ENCODE results near the gene TTLL4.

TTLL4 gene

DNA sequence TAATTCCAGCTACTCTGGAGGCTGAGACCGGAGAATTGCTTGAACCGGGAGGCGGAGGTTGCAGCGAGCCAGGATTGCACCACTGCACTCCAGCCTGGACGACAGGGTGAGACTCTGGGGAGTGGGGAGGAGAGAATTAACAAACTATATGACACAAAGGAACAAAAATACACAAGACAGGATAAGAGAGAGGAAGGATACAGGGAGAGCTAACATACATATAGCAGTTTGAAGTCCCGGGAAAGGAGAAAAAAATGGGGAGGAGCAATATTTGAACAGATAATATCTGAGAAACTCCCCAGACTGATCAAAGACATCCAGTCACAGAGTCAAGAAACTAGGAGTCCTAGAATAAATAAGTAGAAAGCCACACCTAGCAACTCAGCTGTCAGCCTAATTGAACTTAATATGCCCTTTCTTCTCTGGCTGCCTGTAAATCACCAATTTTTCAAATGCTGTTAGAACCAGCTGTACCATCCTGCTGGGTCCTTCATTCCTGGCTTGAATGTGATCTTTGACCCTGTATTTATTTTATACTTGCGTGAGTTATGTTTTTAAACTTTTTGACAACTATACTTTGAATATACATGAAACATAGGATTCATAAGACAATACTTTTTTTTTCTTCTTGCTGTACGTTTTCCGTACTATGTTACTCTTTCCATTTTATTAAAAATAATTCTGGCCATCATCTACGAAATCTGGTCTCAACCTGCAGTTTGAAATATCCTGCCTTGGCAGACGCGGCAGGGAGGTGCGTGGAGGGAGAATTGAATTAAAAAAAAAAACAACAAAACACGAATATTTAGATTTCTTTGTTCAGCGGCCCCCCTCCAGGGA is 70.4 kb downstream of the TTLL4 start:
- Histone ChIP-seq H3K9me3 (ENCODE audit: control insufficient read depth in 2 of 2, low read length in 2 of 2) (no peaks in the 10 kb centered on the region), H3K4me3 (ENCODE audit: low read length in 2 of 2) (peak overlapping the region; percentile 64 to 91), H3K9ac (ENCODE audit: low read depth in 1 of 2, low read length in 2 of 2) (peak overlapping the region; percentile 73 to 78), H3K4me1 (ENCODE audit: control insufficient read depth in 2 of 2, insufficient read depth in 2 of 2, low read length in 2 of 2) (peaks cover 7 to 20% of the 10 kb centered on the region in 2 donors), H3K36me3 (ENCODE audit: control insufficient read depth in 2 of 2, insufficient read depth in 2 of 2, low read length in 2 of 2) (no peaks in the 10 kb centered on the region), H3K27ac (ENCODE audit: low read depth in 2 of 2, low read length in 2 of 2) (peak overlapping the region; percentile 69 to 79), H3K27me3 (ENCODE audit: control insufficient read depth in 2 of 2, insufficient read depth in 2 of 2, low read length in 2 of 2) (peaks cover 0 to 2% of the 10 kb centered on the region in 2 donors)

DNA sequence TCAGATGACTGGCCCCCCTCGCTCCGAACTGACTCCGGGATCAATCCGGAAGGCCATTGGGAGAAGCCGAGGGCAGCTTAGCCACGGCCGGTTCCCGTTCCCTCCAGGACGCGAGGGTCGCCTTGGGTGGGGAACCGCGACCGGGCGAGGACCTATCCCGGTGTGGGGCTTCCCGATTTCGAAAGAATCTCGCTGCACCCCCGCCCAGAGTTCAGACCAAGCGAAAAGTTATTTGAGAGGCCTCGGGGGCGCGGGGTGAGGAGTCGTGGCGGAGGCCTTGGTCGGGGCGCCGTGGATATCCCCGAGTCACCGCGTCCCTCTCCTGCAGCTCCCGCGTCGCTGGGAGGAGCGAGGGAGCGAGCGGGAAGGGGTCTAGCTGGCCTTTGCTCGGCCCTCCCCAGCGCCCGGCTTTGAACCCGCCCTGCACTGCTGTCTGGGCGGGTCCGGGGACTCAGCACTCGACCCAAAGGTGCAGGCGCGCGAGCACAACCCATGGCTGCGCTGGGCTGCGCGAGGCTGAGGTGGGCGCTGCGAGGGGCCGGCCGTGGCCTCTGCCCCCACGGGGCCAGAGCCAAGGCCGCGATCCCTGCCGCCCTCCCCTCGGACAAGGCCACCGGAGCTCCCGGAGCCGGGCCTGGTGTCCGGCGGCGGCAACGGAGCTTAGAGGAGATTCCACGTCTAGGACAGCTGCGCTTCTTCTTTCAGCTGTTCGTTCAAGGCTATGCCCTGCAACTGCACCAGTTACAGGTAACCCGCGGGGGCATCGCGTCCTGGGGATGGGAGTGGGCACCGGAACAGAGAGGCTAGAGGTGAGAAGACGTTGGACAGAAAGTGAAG is 71.3 kb downstream of the TTLL4 start, which contains the start of gene CYP27A1:
TSS of gene CYP27A1 (plus strand) at position 457 of the 837 bp plus-strand sequence. CDS start at position 493, 36 bp downstream.
- Histone ChIP-seq H3K4me3 (ENCODE audit: low read length in 2 of 2) (peak within 1 kb of the TSS; percentile 64 to 91), H3K9me3 (ENCODE audit: control insufficient read depth in 2 of 2, low read length in 2 of 2) (no peaks in the 10 kb centered on the region), H3K27me3 (ENCODE audit: control insufficient read depth in 2 of 2, insufficient read depth in 2 of 2, low read length in 2 of 2) (peaks cover 0 to 2% of the 10 kb centered on the region in 2 donors), H3K4me1 (ENCODE audit: control insufficient read depth in 2 of 2, insufficient read depth in 2 of 2, low read length in 2 of 2) (peaks cover 7 to 20% of the 10 kb centered on the region in 2 donors), H3K9ac (ENCODE audit: low read depth in 1 of 2, low read length in 2 of 2) (peak within 1 kb of the TSS; percentile 73 to 78), H3K27ac (ENCODE audit: low read depth in 2 of 2, low read length in 2 of 2) (peak within 1 kb of the TSS; percentile 69 to 79), H3K36me3 (ENCODE audit: control insufficient read depth in 2 of 2, insufficient read depth in 2 of 2, low read length in 2 of 2) (no peaks in the 10 kb centered on the region)

DNA sequence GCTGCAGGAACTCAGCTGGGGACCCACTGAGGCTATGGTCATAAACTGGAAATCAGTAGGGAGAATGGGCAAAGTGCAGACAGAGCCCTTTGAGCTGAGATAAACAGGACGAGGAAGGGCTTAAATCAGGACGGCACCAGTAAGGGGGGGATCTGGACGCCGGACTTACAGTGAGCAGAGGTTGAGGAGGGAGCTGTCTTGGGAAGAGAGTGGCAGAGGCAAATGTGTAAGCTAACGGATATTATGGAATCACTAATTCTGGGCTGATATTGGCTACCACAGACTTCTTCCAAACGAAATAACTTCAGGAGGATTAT is 71.9 kb downstream of the TTLL4 start:
- peak overlapping the region; percentile 73 to 78 for H3K9ac ChIP-seq (ENCODE audit: low read depth in 1 of 2, low read length in 2 of 2)

DNA sequence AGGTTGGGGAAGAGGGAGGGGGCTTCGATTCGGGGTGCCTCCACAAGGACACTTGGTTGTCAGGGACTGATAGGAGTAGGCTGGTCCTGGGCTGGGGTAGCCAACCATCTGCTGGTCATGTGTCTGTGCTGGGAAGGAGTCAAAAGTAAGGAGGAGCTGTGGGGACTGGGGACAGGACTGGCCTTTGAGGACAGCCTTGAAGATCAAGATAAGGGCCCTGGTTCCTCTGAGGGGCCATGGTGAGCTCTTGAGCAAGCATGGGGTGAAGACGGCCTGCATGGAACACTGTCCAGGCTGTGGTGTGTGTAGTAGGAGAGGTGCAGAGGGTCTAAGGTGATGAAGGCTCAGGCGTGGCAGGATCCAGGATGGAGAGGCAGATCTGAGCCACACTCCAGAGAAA is 73.1 kb downstream of the TTLL4 start:
- peak overlapping the region; percentile 1 to 53 for H3K4me3 ChIP-seq (ENCODE audit: low read length in 2 of 2)
- H3K27ac ChIP-seq (ENCODE audit: low read depth in 2 of 2, low read length in 2 of 2) = no peak overlapping the region
- peaks cover 7 to 20% of the 10 kb centered on the region in 2 donors for H3K4me1 ChIP-seq (ENCODE audit: control insufficient read depth in 2 of 2, insufficient read depth in 2 of 2, low read length in 2 of 2)
- H3K27me3 ChIP-seq (ENCODE audit: control insufficient read depth in 2 of 2, insufficient read depth in 2 of 2, low read length in 2 of 2) = peaks cover 0 to 4% of the 10 kb centered on the region in 2 donors
- no peaks in the 10 kb centered on the region for H3K9me3 ChIP-seq (ENCODE audit: control insufficient read depth in 2 of 2, low read length in 2 of 2)
- no peaks in the 10 kb centered on the region for H3K36me3 ChIP-seq (ENCODE audit: control insufficient read depth in 2 of 2, insufficient read depth in 2 of 2, low read length in 2 of 2)
- no peak overlapping the region for H3K9ac ChIP-seq (ENCODE audit: low read depth in 1 of 2, low read length in 2 of 2)

More for the DNA sequence above, 71.9 kb downstream of the TTLL4 start:
- no peaks in the 10 kb centered on the region for H3K9me3 ChIP-seq (ENCODE audit: control insufficient read depth in 2 of 2, low read length in 2 of 2)
- H3K4me3 ChIP-seq (ENCODE audit: low read length in 2 of 2) = peak overlapping the region; percentile 64 to 91
- peaks cover 0 to 4% of the 10 kb centered on the region in 2 donors for H3K27me3 ChIP-seq (ENCODE audit: control insufficient read depth in 2 of 2, insufficient read depth in 2 of 2, low read length in 2 of 2)
- H3K27ac ChIP-seq (ENCODE audit: low read depth in 2 of 2, low read length in 2 of 2) = peak overlapping the region; percentile 69 to 79
- H3K4me1 ChIP-seq (ENCODE audit: control insufficient read depth in 2 of 2, insufficient read depth in 2 of 2, low read length in 2 of 2) = peaks cover 7 to 20% of the 10 kb centered on the region in 2 donors
- H3K36me3 ChIP-seq (ENCODE audit: control insufficient read depth in 2 of 2, insufficient read depth in 2 of 2, low read length in 2 of 2) = no peaks in the 10 kb centered on the region

DNA sequence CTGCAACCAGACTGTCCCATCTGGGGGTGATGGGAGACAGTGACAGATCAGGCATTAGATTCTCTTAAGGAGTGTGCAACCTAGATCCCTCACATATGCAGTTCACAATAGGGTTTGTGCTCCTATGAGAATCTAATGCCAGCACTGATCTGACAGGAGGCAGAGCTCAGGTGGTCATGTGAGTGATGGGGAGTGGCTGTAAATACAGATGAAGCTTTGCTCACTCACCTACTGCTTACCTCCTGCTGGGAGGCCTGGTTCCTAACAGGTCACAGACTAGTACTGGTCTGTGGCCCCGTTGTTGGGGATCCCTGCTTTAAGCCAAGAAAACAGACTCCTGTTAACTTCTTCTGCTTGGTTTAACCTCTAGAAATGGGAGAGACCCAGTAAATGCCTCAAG is 74.5 kb downstream of the TTLL4 start:
- Histone ChIP-seq H3K27ac (ENCODE audit: low read depth in 2 of 2, low read length in 2 of 2) (no peak overlapping the region), H3K36me3 (ENCODE audit: control insufficient read depth in 2 of 2, insufficient read depth in 2 of 2, low read length in 2 of 2) (no peaks in the 10 kb centered on the region), H3K9me3 (ENCODE audit: control insufficient read depth in 2 of 2, low read length in 2 of 2) (no peaks in the 10 kb centered on the region), H3K4me3 (ENCODE audit: low read length in 2 of 2) (no peak overlapping the region), H3K4me1 (ENCODE audit: control insufficient read depth in 2 of 2, insufficient read depth in 2 of 2, low read length in 2 of 2) (peaks cover 7 to 20% of the 10 kb centered on the region in 2 donors), H3K9ac (ENCODE audit: low read depth in 1 of 2, low read length in 2 of 2) (no peak overlapping the region), H3K27me3 (ENCODE audit: control insufficient read depth in 2 of 2, insufficient read depth in 2 of 2, low read length in 2 of 2) (peaks cover 0 to 4% of the 10 kb centered on the region in 2 donors)

DNA sequence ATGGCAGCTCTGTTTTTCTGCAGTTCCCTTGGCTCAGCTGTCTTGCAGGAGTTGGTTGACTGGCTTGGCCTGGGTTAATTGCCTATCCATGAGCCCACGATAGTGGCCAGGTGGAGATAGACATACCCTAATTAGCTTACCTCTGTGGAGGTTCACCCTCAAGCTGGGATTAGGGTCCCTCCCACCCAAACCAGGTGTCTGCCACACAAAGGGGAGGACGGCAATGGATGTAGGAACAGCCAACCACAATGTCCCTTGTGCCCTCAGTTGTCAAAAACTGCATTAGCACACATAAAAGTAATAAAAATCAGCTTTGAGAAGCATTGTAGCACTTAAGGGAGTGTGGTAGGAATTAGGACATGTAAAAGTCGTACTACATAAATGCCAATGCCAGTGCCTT is 75.5 kb downstream of the TTLL4 start:
- peaks cover 4 to 14% of the 10 kb centered on the region in 2 donors for H3K4me1 ChIP-seq (ENCODE audit: control insufficient read depth in 2 of 2, insufficient read depth in 2 of 2, low read length in 2 of 2)
- no peak overlapping the region for H3K9ac ChIP-seq (ENCODE audit: low read depth in 1 of 2, low read length in 2 of 2)
- H3K27ac ChIP-seq (ENCODE audit: low read depth in 2 of 2, low read length in 2 of 2) = no peak overlapping the region
- H3K4me3 ChIP-seq (ENCODE audit: low read length in 2 of 2) = no peak overlapping the region
- no peaks in the 10 kb centered on the region for H3K36me3 ChIP-seq (ENCODE audit: control insufficient read depth in 2 of 2, insufficient read depth in 2 of 2, low read length in 2 of 2)
- peaks cover 0 to 1% of the 10 kb centered on the region in 2 donors for H3K27me3 ChIP-seq (ENCODE audit: control insufficient read depth in 2 of 2, insufficient read depth in 2 of 2, low read length in 2 of 2)
- no peaks in the 10 kb centered on the region for H3K9me3 ChIP-seq (ENCODE audit: control insufficient read depth in 2 of 2, low read length in 2 of 2)

DNA sequence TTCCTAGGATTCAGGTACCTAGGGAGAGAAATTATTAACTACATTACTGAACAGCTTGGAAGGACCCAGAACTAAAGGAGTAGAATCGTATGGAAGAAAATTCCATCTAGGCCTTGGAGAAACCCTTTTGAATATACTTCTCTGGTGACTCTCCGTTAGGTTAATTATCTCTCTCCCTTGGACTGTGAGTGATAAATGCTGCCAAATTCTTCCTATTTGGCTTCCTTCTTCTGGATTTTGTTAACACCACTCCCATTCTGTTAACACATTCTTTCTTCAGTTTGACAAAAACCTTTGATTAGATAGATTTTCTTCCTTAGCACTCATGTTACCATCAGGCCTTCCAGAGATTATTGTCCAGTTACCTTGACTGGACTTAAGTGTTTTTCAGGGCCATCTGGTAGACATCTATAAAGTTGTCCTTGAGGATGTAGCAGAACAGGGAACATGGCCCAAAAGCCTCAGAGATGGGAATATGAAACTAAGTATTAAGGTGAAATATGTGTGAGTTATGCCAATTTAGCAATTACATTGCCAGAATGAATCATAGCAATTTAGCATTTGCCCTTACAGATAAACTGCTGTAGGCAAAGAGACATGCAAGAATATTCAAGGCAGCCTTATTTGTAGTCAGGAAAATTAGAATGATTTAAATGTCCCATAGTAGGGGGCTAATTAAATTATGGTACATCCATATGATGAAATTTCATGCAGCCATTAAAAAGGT is 78.1 kb downstream of the TTLL4 start:
- no peak overlapping the region for H3K9ac ChIP-seq (ENCODE audit: low read depth in 1 of 2, low read length in 2 of 2)
- no peaks in the 10 kb centered on the region for H3K36me3 ChIP-seq (ENCODE audit: control insufficient read depth in 2 of 2, insufficient read depth in 2 of 2, low read length in 2 of 2)
- H3K27me3 ChIP-seq (ENCODE audit: control insufficient read depth in 2 of 2, insufficient read depth in 2 of 2, low read length in 2 of 2) = peaks cover 0 to 1% of the 10 kb centered on the region in 2 donors
- no peaks in the 10 kb centered on the region for H3K9me3 ChIP-seq (ENCODE audit: control insufficient read depth in 2 of 2, low read length in 2 of 2)
- H3K4me1 ChIP-seq (ENCODE audit: control insufficient read depth in 2 of 2, insufficient read depth in 2 of 2, low read length in 2 of 2) = peaks cover 3 to 5% of the 10 kb centered on the region in 2 donors
- no peak overlapping the region for H3K27ac ChIP-seq (ENCODE audit: low read depth in 2 of 2, low read length in 2 of 2)
- no peak overlapping the region for H3K4me3 ChIP-seq (ENCODE audit: low read length in 2 of 2)

DNA sequence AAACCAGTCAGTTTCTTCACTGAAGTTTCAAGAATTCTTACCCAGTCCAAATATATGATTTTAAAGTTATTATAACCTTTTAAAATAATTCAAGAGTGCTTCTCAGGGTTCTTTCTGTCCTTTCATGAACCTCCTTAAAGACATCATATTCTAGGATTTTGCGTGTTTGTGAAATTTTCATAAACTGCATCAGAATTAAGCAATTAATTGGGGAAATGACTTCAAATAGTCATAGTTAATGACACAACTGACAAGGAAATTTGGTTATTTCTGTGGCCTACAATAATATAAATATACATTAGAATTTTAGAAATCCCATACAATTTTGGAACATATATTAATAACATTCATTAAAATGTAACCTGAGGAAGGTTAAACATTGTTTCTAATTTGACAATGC is 81.8 kb downstream of the TTLL4 start:
- no peaks in the 10 kb centered on the region for H3K4me1 ChIP-seq (ENCODE audit: control insufficient read depth in 2 of 2, insufficient read depth in 2 of 2, low read length in 2 of 2)
- H3K27ac ChIP-seq (ENCODE audit: low read depth in 2 of 2, low read length in 2 of 2) = no peak overlapping the region
- H3K9me3 ChIP-seq (ENCODE audit: control insufficient read depth in 2 of 2, low read length in 2 of 2) = no peaks in the 10 kb centered on the region
- H3K27me3 ChIP-seq (ENCODE audit: control insufficient read depth in 2 of 2, insufficient read depth in 2 of 2, low read length in 2 of 2) = no peaks in the 10 kb centered on the region
- H3K4me3 ChIP-seq (ENCODE audit: low read length in 2 of 2) = no peak overlapping the region
- H3K9ac ChIP-seq (ENCODE audit: low read depth in 1 of 2, low read length in 2 of 2) = no peak overlapping the region
- no peaks in the 10 kb centered on the region for H3K36me3 ChIP-seq (ENCODE audit: control insufficient read depth in 2 of 2, insufficient read depth in 2 of 2, low read length in 2 of 2)

DNA sequence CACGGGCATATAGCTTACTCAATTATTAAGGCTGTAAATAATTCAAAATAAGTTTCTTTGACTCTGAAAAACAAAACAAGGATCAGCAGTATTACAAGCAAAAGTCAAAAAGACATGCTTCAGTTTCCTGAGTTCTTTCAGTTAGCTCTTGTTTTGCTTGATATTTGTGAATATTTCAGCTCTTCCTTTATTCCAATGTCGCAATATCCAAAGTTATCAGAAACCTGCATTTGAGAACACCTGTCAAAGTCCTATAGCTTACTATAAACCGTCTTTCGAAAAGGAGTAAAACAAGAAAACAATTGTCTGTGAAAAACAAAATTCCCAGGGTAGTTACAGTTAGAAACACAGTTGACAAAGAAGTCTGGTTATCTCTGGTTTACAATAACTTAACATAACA is 86.1 kb downstream of the TTLL4 start:
- Histone ChIP-seq H3K27me3 (ENCODE audit: control insufficient read depth in 2 of 2, insufficient read depth in 2 of 2, low read length in 2 of 2) (no peaks in the 10 kb centered on the region), H3K4me3 (ENCODE audit: low read length in 2 of 2) (no peak overlapping the region), H3K36me3 (ENCODE audit: control insufficient read depth in 2 of 2, insufficient read depth in 2 of 2, low read length in 2 of 2) (no peaks in the 10 kb centered on the region), H3K27ac (ENCODE audit: low read depth in 2 of 2, low read length in 2 of 2) (no peak overlapping the region), H3K4me1 (ENCODE audit: control insufficient read depth in 2 of 2, insufficient read depth in 2 of 2, low read length in 2 of 2) (no peaks in the 10 kb centered on the region), H3K9ac (ENCODE audit: low read depth in 1 of 2, low read length in 2 of 2) (no peak overlapping the region), H3K9me3 (ENCODE audit: control insufficient read depth in 2 of 2, low read length in 2 of 2) (no peaks in the 10 kb centered on the region)
